Measurements from ENCODE around the gene DISP3.

DNA sequence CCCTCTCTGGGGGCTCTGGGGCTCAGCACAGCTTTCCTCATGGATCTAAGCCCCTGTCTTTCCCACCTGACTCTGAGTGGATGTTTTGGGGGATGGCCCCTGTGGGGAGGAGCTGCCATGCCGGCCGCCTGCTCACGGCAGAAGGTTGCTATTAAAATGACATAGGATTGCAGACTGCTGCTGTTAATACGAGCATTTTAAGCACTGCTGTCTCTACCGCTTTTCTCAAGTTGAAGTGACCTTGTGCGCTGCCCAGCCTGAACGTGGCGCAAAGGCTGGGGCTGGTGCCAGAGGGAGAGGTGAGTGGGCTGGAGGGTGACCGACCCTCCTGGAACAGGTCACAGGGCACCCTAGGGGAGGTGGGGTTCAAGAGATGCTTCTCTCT lies 58.4 kb downstream of the DISP3 start:
- TF ChIP-seq, protein P1, sequence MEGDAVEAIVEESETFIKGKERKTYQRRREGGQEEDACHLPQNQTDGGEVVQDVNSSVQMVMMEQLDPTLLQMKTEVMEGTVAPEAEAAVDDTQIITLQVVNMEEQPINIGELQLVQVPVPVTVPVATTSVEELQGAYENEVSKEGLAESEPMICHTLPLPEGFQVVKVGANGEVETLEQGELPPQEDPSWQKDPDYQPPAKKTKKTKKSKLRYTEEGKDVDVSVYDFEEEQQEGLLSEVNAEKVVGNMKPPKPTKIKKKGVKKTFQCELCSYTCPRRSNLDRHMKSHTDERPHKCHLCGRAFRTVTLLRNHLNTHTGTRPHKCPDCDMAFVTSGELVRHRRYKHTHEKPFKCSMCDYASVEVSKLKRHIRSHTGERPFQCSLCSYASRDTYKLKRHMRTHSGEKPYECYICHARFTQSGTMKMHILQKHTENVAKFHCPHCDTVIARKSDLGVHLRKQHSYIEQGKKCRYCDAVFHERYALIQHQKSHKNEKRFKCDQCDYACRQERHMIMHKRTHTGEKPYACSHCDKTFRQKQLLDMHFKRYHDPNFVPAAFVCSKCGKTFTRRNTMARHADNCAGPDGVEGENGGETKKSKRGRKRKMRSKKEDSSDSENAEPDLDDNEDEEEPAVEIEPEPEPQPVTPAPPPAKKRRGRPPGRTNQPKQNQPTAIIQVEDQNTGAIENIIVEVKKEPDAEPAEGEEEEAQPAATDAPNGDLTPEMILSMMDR (IDR thresholded peaks at IDR 0.05), result no peak
- no peak for TF ChIP-seq POLR2A (IDR thresholded peaks at IDR 0.05)
